Activated CD8-positive, alpha-beta T cell treated with anti-CD3 and anti-CD28 coated beads, Interleukin-2, amount 10 ng/mL, durations not matched to agents 7 days and 5 days (primary cell): ENCODE measurements around the gene CNGB1. TPM values are rescaled to one million over a fixed set of nuclear protein-coding genes. Genes with fewer than 3 reads are reported as not detected.

ENCODE experiments used
- ATAC-seq: fragments of 150-1000 bp; cut with Tn5 transposase; one replicate; pipeline ENCODE4 v1.10.0; 2021; ENCODE audit warnings: moderate library complexity
- CTCF ChIA-PET: fragments of 350-600 bp; sonication (Branson Sonifier 250); formaldehyde crosslinking; loops from one replicate; lab custom pipeline; 2021; ENCODE audit warnings: antibody characterized with exemption; lab: Charles Lee
- POLR2A ChIA-PET: fragments of 350-600 bp; sonication (Branson Sonifier 250); formaldehyde crosslinking; loops from one replicate; lab custom pipeline; 2021; ENCODE audit warnings: antibody characterized with exemption; lab: Charles Lee
- DNase-seq: peaks from one replicate; pipeline ENCODE4 v3.0.0-alpha.2; 2020
- H3K27ac Mint-ChIP-seq: one replicate; pipeline ENCODE4 v1.8.0; 2021; ENCODE audit warnings: mild to moderate bottlenecking, mixed read lengths
- H3K27me3 Mint-ChIP-seq: one replicate; pipeline ENCODE4 v1.8.0; 2021; ENCODE audit warnings: low read depth, mixed read lengths
- H3K36me3 Mint-ChIP-seq: one replicate; pipeline ENCODE4 v1.8.0; 2021; ENCODE audit warnings: low read depth, mixed read lengths
- H3K4me1 Mint-ChIP-seq: one replicate; pipeline ENCODE4 v1.8.0; 2021; ENCODE audit warnings: low read depth, mixed read lengths
- H3K4me3 Mint-ChIP-seq: one replicate; pipeline ENCODE4 v1.8.0; 2021; ENCODE audit warnings: mild to moderate bottlenecking, mixed read lengths
- H3K9me3 Mint-ChIP-seq: one replicate; pipeline ENCODE4 v1.8.0; 2022; ENCODE audit warnings: mixed read lengths; ENCODE audit not compliant: insufficient read depth
- total RNA-seq, 2 experiments: library from RNA; stranded (reverse); gene quantifications; one replicate each; pipeline ENCODE4 v1.2.3, GENCODE V29; 2021

The CNGB1 gene
- total RNA-seq, 2 experiments from 2014 or later, result not detected

- peaks cover 32% of the 10 kb centered on the region for H3K27me3 Mint-ChIP-seq
- ATAC-seq (no peak), DNase-seq (no peak)
- H3K27ac Mint-ChIP-seq, result no peak overlapping the region
- CTCF ChIA-PET, result no interaction called here
- H3K9me3 Mint-ChIP-seq, result no peaks in the 10 kb centered on the region
- no peak overlapping the region for H3K4me3 Mint-ChIP-seq
- peaks cover 11% of the 10 kb centered on the region for H3K4me1 Mint-ChIP-seq
- no peaks in the 10 kb centered on the region for H3K36me3 Mint-ChIP-seq
- POLR2A ChIA-PET, result no interaction called here
Observed at GRCh38 chr16:57894390-57895080, 76.4 kb downstream of the CNGB1 start.

GRCh38 chr16:57893559-57894389 is 77.2 kb downstream of the CNGB1 start:
- POLR2A ChIA-PET, result no interaction called here
- no peak for ATAC-seq

DNA sequence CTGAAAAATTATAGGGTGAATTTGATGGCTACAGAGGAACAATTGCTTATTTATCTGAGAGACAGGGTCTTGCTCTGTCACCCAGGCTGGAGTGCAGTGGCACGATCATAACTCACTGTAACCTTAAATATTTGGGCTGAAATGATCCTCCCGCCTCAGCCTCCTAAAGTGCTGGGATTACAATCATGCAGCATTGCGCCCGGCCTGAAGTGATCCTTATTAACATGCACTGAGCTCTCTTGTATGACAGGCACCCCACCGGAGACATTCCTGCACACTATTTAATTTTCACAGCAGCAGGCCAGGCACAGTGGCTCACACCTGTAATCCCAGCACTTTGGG is 77.7 kb downstream of the CNGB1 start:
- ChIA-PET POLR2A (no interaction called here), CTCF (interaction anchor here (1.6 kb wide), 1 partner anchor 13 kb away, joined by 5 read pairs; no protein-coding TSS in a partner anchor)
- H3K4me3 Mint-ChIP-seq, result no peak overlapping the region
- no peaks in the 10 kb centered on the region for H3K36me3 Mint-ChIP-seq
- peaks cover 11% of the 10 kb centered on the region for H3K4me1 Mint-ChIP-seq
- H3K27me3 Mint-ChIP-seq, result peaks cover 35% of the 10 kb centered on the region
- DNase-seq (no peak), ATAC-seq (no peak)
- no peaks in the 10 kb centered on the region for H3K9me3 Mint-ChIP-seq
- H3K27ac Mint-ChIP-seq, result no peak overlapping the region

More at GRCh38 chr16:57893559-57894389, 77.2 kb downstream of the CNGB1 start:
- DNase-seq, result no peak
- Mint-ChIP-seq H3K27me3 (peaks cover 33% of the 10 kb centered on the region), H3K27ac (no peak overlapping the region), H3K36me3 (no peaks in the 10 kb centered on the region), H3K9me3 (no peaks in the 10 kb centered on the region), H3K4me1 (peaks cover 11% of the 10 kb centered on the region), H3K4me3 (no peak overlapping the region)
- CTCF ChIA-PET, result interaction anchor here (1.6 kb wide), 1 partner anchor 12 kb away, joined by 5 read pairs; no protein-coding TSS in a partner anchor

DNA sequence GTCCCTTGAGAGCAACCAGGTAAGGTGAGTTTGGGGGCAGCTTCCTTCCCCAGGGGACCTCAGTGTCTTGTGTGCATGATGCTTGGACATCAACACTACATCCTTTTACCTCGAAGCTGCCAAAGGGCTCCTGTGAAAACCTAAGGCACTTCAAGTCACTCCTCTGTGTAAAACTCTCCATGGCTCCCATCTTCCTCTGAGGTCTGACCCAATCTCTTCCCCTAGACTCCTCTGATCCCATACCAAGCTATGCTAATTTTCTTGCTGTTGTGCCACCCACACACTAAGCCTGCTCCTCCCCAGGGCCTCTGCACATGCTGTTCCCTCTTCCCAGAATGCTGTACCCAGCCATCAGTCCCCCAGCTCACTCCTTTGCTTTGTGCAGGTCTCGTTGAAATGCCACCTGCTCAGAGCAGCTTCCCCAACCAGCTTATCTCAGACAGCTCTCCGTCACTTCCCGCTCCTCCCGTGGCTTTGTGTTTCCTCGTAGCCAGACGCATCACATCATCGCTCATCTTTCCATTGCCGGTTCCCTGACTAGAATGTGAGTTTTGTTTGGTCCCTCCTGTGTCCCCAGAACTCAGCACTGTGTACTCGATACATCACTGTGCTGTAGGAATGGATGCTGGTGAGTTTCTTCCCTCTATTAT is 78.4 kb downstream of the CNGB1 start:
- Mint-ChIP-seq H3K4me1 (peaks cover 11% of the 10 kb centered on the region), H3K27me3 (peaks cover 37% of the 10 kb centered on the region), H3K9me3 (no peaks in the 10 kb centered on the region), H3K4me3 (no peak overlapping the region), H3K27ac (no peak overlapping the region), H3K36me3 (no peaks in the 10 kb centered on the region)
- DNase-seq (no peak), ATAC-seq (no peak)
- ChIA-PET CTCF (interaction anchor here (1.6 kb wide), 1 partner anchor 14 kb away, joined by 5 read pairs; no protein-coding TSS in a partner anchor), POLR2A (no interaction called here)

DNA sequence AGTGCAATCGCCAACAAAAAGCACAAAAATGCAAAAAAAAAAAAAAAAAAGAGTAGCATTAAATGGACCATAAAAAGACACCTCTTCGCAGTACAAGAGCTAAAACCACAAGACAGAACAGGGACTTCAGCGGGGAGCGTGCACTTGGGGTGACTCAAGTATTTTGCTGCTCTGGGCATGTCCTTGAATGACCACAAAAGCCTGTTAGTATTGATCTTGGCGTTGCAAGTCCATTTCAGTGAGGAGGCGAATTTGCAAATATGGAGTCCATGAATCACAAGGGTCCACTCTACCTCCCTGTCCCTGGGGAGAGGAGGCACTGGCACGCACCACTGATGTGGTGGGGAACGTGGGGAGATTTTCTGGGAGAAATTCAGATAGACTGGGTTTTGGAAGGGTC is 78.9 kb downstream of the CNGB1 start:
- ChIA-PET CTCF (no interaction called here), POLR2A (no interaction called here)
- no peak for DNase-seq
- Mint-ChIP-seq H3K27ac (no peak overlapping the region), H3K27me3 (peaks cover 36% of the 10 kb centered on the region), H3K4me3 (no peak overlapping the region), H3K9me3 (no peaks in the 10 kb centered on the region), H3K36me3 (no peaks in the 10 kb centered on the region), H3K4me1 (peaks cover 11% of the 10 kb centered on the region)
- no peak for ATAC-seq

DNA sequence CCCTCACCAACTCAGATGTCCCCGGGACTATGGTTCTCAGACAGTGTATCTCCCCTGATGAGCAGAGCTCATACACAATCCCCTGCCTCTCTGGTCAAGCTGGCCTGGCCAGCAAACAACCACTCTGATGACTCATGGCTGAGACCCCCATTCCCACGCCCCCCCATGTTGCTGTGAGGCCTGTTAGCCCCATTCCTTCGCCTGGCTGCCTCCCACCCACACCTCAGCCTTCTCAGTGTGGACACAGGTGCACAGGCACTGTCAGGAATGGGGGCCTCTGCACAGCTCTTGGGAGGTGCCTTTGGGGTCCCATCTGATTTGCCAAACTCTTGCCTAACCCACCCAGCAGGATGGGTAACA is 80.2 kb downstream of the CNGB1 start:
- H3K4me1 Mint-ChIP-seq, result peaks cover 11% of the 10 kb centered on the region
- H3K9me3 Mint-ChIP-seq, result no peaks in the 10 kb centered on the region
- ATAC-seq, result no peak
- peaks cover 38% of the 10 kb centered on the region for H3K27me3 Mint-ChIP-seq
- H3K4me3 Mint-ChIP-seq, result no peak overlapping the region
- H3K27ac Mint-ChIP-seq, result no peak overlapping the region
- no peaks in the 10 kb centered on the region for H3K36me3 Mint-ChIP-seq
- POLR2A ChIA-PET, result no interaction called here
- DNase-seq, result no peak
- CTCF ChIA-PET, result interaction anchor here (0.7 to 1.1 kb wide), 2 partner anchors 8 to 133 kb away, joined by 3 to 4 read pairs; no protein-coding TSS in a partner anchor

GRCh38 chr16:57889960-57890751 is 80.8 kb downstream of the CNGB1 start:
- H3K9me3 Mint-ChIP-seq, result no peaks in the 10 kb centered on the region
- ChIA-PET CTCF (interaction anchor here (0.7 to 1.1 kb wide), 3 partner anchors 9 to 134 kb away, joined by 3 to 4 read pairs (median 3); no protein-coding TSS in a partner anchor), POLR2A (no interaction called here)
- peaks cover 11% of the 10 kb centered on the region for H3K4me1 Mint-ChIP-seq
- ATAC-seq (no peak), DNase-seq (no peak)
- no peak overlapping the region for H3K4me3 Mint-ChIP-seq
- H3K27ac Mint-ChIP-seq, result no peak overlapping the region
- H3K27me3 Mint-ChIP-seq, result peaks cover 43% of the 10 kb centered on the region
- no peaks in the 10 kb centered on the region for H3K36me3 Mint-ChIP-seq

- Mint-ChIP-seq H3K9me3 (no peaks in the 10 kb centered on the region), H3K27me3 (peaks cover 44% of the 10 kb centered on the region), H3K4me1 (peaks cover 6% of the 10 kb centered on the region), H3K27ac (no peak overlapping the region), H3K36me3 (no peaks in the 10 kb centered on the region), H3K4me3 (no peak overlapping the region)
- ChIA-PET CTCF (interaction anchor here (1.0 kb wide), 1 partner anchor 9 kb away, joined by 3 read pairs; no protein-coding TSS in a partner anchor), POLR2A (no interaction called here)
- DNase-seq, result no peak
- no peak for ATAC-seq
Observed at GRCh38 chr16:57889522-57889921, 81.4 kb downstream of the CNGB1 start.

DNA sequence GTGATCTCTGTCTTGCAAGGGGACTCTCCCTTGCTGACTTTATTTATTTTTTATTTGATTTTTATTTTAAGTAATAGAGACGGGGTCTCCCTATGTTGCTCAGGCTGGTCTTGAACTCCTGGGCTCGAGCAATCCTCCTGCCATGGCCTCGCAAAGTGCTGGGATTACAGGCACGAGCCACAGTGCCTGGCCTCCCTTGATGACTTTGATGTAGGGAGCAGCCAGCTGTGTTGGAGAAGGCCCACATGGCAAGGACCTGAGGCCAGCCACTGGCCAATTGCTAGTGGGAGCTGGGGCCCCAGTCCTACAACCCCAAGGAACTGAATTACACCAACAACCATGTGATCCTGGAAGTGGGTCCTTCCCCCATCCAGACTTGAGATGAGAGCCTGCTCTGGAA is 81.8 kb downstream of the CNGB1 start:
- Mint-ChIP-seq H3K9me3 (no peaks in the 10 kb centered on the region), H3K4me1 (peaks cover 4% of the 10 kb centered on the region), H3K36me3 (no peaks in the 10 kb centered on the region), H3K27ac (no peak overlapping the region), H3K4me3 (no peak overlapping the region), H3K27me3 (peaks cover 44% of the 10 kb centered on the region)
- CTCF ChIA-PET, result interaction anchor here (1.0 kb wide), 1 partner anchor 10 kb away, joined by 3 read pairs; no protein-coding TSS in a partner anchor
- DNase-seq (no peak), ATAC-seq (no peak)
- POLR2A ChIA-PET, result no interaction called here

- ChIA-PET POLR2A (no interaction called here), CTCF (no interaction called here)
- no peak for DNase-seq
- Mint-ChIP-seq H3K36me3 (no peaks in the 10 kb centered on the region), H3K27me3 (peaks cover 47% of the 10 kb centered on the region), H3K9me3 (no peaks in the 10 kb centered on the region), H3K27ac (no peak overlapping the region), H3K4me3 (no peak overlapping the region), H3K4me1 (no peaks in the 10 kb centered on the region)
- no peak for ATAC-seq
Observed at GRCh38 chr16:57888128-57888527, 82.8 kb downstream of the CNGB1 start.

DNA sequence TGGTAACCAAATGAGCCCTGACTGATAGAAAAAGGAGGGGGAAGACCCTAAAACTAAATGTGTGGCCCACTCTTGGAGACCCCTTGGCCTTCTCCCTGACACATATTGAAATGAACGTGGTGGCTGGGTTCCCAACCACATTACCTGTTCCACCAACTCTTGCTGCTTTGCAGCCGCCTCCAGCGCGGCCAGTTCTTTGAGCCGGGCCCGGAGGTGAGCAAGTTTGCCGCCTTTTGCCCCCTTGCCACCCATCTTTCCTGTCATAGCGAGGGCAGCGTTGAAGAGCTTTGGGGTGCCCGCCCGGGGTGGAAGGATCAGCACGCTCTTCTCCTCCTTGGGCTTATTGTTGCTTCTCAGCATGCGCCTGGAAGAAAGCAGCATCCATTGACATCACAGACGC is 83.2 kb downstream of the CNGB1 start:
- DNase-seq (no peak), ATAC-seq (no peak)
- ChIA-PET CTCF (no interaction called here), POLR2A (no interaction called here)
- Mint-ChIP-seq H3K27ac (no peak overlapping the region), H3K36me3 (no peaks in the 10 kb centered on the region), H3K4me3 (no peak overlapping the region), H3K27me3 (peaks cover 48% of the 10 kb centered on the region), H3K9me3 (no peaks in the 10 kb centered on the region), H3K4me1 (no peaks in the 10 kb centered on the region)
